GM18526 (cell line): ENCODE measurements around the gene TRAPPC12.

Experiments
- POLR2A ChIP-seq: IDR thresholded peaks from 3 replicates; pipeline ENCODE4 v1.6.1; 2011; ENCODE audit not compliant: insufficient read length; ENCODE audit errors: extremely low read depth

TRAPPC12 gene

DNA sequence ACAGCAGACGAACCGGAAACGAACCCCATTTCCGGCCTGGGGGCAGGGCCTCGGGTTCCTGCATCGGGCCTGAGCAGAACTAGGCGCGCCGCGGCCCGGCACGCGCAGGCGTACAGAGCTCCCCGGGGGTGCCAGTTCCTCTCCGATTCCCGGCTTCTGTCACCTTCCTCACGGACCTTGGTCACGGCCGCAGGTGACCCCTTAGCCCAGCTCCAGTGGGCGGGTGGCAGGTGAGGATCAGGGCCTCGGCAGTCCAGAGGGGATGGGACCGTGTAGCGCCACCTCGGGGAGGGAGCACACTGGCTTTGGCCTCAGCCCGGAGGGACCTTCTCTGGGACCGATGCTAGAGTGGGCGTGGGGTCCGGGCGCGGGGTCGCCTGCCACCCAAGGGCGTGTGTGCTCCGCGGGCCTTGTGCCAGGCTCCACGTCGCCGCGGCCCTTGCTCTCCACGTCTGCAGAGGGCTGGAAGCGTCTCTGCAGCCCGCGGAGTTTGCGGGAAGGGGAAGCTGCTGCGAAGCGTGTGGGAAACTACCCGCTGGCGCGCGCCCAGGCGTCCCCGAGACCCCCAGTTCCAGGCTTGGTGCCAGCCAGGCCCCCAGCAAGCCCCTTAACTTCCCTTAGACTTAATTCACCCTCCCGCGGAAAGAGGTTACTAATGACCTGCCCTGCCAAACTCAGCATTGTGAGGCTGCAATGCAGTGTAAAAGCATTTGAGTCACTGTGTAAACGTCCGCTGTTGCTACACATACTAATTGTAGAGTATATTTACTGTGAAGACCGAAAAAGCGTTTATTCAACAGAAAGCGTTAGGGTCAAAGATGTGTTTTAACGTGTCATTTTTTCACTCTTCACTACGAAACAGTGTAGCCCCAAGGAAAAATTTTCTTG lies at the start of gene TRAPPC12:
Gene TRAPPC12, plus strand, starts transcription at position 48 of the 888 bp plus-strand sequence. CDS start 7,930 bp downstream, outside the sequence.
- TF ChIP-seq POLR2A, result peak; percentile 92

DNA sequence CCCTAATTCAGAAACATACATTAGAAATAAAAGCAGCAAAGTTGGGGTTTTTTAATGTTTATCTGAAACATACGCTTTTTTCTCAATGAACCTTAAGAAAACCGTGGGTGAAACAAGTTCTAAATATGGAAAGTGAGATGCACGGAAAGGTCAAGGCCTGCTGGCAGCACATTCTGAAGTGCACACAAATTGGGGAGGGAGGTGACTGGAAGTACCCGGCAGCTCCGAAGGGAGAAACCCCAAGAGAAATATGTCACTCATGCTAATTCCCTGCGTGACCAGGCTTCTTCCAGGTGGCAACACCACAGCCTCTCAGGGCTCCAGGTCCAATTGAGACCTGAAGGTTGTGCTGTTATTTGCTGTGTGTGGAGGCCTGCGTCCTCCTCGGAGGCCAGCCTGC lies 47.4 kb upstream of the TRAPPC12 start:
- no peak for TF ChIP-seq POLR2A

- no peak for TF ChIP-seq POLR2A
These were observed 44.8 kb upstream of the TRAPPC12 start for GRCh38 chr2:3334392-3335345.

DNA sequence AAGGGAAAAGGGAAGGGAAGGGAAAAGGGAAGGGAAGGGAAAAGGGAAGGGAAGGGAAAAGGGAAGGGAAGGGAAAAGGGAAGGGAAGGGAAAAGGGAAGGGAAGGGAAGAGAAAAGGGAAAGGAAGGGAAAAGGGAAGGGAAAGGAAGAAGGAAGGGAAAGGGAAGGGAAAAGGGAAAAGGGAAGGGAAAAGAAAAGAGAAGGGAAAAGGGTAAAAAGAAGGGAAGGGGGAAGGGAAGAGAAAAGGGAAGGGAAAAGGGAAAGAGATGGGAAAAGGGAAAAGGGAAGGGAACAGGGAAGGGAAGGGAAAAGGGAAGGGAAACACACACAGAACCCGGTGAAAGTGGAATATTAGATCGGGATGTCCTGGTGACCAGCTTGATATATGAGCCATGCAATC lies 42.6 kb upstream of the TRAPPC12 start:
- TF ChIP-seq POLR2A, result no peak

DNA sequence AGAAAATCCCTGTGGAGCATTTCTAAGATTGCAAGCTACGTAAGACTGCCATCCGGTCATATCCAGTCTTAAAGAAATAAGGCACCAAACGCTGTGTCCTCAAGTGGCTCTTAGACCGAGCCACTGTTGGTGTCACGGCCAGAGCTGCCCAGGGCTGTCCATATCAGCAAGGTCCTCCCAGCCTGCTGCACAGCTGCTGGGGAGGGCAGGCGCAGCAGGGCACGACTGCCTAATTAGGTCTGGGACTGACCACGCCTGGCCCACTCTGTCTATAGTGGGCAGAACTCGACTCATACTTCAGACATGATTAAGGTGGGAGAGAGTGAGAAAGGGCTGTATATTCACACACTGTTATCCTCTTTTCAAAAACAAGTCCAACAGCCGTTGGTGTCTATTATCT lies 41.2 kb upstream of the TRAPPC12 start:
- TF ChIP-seq POLR2A, result no peak

DNA sequence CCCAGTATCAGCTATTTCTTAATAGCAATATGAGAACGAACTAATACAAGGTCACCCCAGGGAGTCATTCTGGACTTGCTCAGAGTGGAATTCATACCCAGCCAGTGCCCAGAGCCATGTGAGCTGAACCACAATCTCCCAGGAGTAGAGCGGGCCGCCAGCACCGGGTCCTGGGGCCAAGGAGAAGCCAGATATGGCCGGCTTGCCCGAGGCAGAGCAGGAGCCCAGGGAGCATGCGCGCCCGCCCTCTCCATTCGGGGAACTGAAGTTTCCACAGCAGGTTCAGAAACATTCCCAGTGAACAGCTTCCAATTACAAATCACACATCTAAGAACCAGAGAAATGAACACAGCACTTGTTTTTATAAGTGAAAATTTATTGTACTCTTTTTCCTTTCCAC lies 39.4 kb upstream of the TRAPPC12 start:
- TF ChIP-seq POLR2A, result no peak

DNA sequence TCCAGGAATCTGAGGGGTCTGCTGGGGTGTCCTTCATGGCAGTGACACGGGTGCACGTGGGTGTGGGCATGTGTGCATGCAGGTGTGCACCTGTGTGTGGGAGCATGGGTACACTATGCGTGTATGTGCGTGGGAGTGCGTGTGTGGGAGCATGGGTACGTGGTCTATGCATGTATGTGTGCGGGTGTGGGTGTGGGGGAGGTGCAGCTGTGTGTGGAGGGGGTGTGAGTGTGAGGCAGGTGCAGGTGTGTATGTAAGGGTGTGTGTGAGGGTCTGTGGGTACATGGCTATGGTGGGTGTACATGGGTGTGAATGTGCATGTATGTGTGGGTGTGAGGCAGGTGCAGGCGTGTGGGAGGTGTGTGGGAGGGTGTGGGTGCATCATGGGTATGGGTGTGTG lies 38.2 kb upstream of the TRAPPC12 start:
- TF ChIP-seq POLR2A, result no peak

GRCh38 chr2:3342324-3342723 lies 37.2 kb upstream of the TRAPPC12 start:
- no peak for TF ChIP-seq POLR2A

GRCh38 chr2:3343012-3343411 lies 36.5 kb upstream of the TRAPPC12 start:
- TF ChIP-seq POLR2A, result no peak

GRCh38 chr2:3344897-3345296 lies 34.6 kb upstream of the TRAPPC12 start:
- TF ChIP-seq POLR2A, result no peak

GRCh38 chr2:3345621-3346020 lies 33.9 kb upstream of the TRAPPC12 start:
- no peak for TF ChIP-seq POLR2A

- no peak for TF ChIP-seq POLR2A
These were observed 30.7 kb upstream of the TRAPPC12 start for GRCh38 chr2:3348767-3349166.

DNA sequence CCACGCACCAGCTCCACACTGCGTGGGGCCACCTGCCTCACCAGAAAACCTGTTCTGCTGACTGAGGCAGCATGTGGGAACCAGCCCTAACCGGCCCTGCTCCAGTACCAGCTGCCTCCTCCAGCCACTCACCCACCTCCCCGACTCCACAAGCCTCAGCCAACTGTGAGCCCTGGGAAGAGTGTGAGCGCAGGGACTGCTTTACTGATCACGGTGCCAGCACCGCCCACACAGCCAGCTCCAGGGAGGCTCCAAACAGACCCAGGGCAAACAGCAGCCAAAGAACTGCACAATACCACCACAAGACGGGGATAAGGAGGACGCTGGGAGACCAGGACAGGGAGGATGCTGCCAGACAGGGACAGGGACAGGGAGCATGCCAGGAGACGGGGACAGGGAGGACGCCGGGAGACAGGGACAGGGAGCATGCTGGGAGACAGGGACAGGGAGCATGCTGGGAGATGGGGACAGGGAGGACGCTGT lies 30.2 kb upstream of the TRAPPC12 start:
- TF ChIP-seq POLR2A, result no peak

DNA sequence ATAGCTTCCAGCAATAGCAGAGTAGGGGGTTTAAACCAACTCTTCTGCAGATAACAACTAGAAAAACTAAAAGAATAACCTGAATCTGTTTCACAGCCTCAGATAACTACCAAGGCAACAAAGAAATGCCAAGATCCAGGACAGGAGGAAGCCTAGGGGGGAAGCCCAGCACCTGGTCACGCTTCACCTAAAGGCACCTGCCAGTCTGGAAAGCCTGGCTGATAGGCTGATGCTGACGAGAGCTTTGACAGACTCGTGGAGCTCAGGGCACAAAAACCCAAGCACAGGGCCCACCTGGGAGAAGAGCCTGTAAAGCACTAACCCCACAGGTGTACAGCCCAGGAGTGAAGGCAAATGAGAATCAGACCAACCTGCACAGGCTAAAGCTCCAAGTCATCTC lies 24.5 kb upstream of the TRAPPC12 start:
- TF ChIP-seq POLR2A, result no peak

DNA sequence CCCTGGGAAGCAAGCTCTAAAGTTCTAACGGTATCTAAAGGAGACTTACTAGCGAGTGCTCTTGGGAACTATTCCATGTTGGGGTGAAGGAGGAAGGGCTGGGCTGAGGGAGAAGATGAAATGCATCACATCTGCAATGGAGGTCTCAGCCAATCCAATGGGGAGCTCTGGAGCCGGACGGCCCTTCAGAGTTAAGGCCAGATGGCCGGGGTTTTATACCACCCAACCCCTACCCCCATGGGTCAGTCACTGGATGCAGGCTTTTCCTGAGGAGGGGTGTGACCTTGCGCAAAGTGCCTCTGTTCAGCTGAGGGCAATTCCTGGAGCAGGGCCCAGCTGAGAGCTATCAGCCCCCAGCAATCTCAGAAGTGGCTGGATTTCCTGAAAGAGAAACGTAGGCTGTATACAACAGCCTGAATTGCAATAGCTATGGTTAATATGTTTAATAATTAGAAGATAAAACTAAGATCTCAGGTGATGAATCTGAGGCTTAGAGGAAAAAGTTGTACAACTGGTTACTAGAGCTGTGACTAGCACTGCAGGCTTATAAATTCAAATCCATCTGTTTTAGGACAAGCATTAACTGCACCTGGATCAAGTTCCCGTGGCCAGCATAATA lies 23.4 kb upstream of the TRAPPC12 start:
- no peak for TF ChIP-seq POLR2A
